GM21367 (cell line): ENCODE measurements around the gene OCA2.
"Not testable (repeated sequence)": the region's sequence is repeated elsewhere in the genome, so short reads cannot be mapped to it uniquely, and the experiment has no call there.

Experiments
- ATAC-seq: cut with Tn5 transposase; IDR thresholded peaks from one replicate; pipeline ENCODE4 v1.9.1; 2021; ENCODE audit not compliant: unreplicated experiment

Gene OCA2

DNA sequence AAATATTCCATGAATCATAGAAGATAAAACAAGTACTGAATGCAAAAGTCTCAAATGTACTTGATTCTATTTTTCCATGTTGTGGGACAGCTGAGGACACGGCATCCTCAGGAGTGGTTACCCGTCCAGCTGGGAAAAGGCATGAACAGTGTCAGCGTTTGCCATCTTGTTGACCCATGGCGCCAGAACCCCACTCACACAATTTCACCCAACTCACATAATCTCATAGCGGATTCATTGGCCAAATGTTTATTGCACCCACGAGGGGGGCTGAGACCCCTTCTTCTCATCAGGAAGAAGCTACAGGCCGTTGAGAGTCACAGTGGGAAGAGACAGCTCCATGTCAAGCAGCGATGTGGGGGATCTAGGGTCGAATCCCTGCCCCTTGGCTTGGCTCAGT lies 72.9 kb downstream of the OCA2 start:
- no peak for ATAC-seq

DNA sequence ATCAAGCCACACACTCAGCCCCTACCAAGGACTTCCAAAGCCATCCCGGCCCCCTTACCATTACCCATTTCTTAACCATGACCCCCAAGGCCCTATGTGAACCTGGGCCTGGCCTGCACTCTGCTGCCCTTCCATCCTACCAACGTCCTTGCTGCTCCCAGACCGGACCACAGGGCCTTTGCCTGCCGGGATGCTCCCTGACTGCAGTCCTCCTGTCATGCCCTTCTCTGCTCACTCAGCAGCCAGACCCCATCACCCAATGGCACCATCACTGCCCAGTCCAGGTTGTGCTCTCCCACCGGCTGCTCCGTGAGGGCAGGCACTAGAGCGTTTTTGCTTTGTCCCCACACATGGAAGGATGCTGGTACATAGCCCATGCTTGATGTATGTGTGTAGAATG lies 73.7 kb downstream of the OCA2 start:
- no peak for ATAC-seq

GRCh38 chr15:28024889-28025250 lies 74.2 kb downstream of the OCA2 start:
- no peak for ATAC-seq

DNA sequence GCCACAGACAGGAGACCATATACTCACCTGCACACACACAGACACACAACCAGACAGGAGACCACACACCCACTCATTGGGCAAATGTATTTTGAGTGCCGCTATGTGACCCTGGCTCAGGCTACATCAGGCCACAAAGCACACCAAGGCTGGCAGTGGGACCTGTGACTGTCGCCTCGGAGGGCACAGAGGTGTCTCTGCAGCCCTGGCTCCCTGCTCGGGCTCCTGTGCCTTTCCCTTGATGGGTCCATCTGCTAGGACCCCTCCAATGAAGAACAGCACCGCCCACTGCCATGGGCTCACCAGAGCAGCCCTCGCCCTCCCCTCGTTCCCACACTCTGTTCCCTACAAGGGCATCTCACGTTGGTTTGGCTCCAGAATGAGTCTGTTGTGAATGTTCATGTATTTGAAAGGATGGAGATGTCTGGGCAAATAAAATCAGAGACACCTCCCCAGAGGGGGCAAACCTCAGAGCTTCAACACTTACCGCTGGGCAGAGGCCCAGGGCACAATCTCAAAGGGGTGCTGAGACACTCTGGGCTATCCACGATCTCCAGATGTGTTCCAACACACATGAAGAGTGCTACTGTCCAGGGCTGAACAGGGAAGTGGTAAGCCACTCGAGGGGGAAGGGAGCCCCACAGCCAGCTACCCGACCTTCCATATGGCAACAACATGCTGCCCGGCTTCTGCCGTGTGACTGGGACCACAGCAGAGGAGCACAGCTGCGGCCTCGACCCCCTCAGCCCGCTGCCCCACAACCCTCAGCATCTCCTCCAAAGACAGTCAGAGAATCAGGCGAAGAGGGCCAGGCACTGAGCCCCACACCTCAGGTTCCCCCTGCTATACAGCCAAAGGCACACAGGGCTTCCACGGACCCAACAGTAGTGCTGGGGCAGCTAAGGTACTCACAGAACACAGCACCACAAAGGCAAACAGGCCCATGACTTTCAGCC lies 74.9 kb downstream of the OCA2 start:
- no peak for ATAC-seq

DNA sequence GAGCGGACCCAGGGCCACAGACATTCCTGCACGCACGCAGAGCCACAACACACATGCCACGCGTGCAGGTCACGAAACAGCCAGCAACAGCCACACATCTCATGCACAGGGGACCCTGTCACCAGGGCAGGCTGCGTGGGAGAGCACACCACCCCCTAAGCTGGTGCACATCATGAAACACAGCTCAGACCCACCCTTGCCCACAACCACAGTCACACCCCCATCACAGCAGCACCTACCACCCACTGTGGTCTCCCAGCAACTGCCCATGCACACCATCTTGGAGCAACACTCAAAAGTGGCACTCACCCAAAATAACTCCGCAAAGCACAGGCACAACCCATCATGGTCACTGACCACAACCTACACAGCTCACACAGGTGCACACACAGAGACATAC lies 75.7 kb downstream of the OCA2 start:
- no peak for ATAC-seq

DNA sequence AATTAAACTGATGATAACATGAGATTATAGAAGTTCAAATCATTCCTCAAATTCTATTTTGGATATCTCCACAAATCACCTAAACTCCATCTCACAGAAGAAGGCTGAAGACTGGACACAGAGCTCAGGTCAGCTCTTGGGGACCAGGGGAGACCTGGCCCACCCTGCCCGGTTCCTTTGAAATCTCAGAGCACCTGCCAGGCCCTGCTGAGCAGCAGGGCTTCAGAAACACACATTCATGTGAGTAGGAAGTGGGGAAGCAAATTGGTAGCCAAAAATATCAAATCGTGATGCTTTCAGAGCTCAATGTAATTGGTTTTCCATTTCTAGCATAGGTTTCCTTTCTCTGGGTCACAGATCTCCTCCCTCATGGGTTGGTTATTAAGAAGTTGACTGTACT lies 76.2 kb downstream of the OCA2 start:
- no peak for ATAC-seq

DNA sequence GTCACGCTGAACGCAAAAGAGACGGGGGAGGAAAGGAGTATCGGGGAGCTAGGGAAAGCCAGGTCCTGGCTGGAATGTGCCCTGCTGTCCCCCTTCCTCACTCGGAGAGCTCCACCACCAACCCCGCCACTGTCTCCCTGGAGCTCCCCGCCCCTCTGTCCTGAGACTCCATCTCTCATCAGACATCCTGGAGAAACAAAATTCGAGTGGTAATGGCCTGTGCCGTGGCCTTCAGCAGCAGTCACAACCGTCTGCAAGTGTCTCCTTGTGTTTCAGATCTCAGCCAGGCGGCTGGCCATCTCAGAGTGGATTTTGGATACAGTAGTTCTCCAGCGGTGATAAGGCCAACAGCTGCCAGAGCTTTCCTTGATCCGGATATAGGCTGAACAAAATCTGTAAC lies 76.9 kb downstream of the OCA2 start:
- no peak for ATAC-seq

- ATAC-seq = no peak
These were observed 77.7 kb downstream of the OCA2 start for GRCh38 chr15:28021281-28022039.

- ATAC-seq = no peak
These were observed 78.5 kb downstream of the OCA2 start for GRCh38 chr15:28020644-28021043.

DNA sequence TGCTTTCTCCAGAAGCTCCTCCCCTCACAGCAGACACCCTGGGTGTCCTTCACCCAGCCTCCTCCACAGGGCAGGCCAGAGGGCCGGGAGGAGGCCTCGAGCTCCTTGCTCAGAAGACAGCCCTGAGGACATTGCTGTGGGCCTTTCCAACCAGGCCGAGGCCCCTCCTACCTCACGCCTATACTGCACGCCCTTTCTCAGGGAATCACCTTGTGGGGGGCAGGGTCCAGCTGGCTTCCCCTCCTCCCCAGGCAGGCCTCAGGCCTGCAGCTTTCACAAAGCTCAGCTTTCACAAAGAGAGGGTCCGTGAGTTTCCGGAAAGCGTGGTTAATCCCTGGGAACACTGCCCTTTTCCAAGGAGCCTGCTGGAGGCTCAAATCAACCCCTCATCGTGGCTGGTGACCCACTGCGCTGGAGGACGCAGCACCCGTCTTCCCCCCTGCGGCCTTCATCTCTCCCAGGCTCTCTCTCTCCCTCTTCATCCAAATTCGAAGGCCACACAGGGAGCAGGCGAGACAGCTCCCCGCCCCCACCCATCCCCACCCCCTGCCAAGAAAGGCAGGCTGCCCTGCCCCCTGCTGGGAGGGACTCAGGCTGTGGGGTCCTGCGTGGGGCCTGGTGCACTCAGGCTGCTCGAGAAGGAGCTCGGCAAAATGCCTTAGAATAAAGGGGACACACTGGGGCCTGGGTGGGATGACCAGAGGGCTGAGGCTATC lies 79.4 kb downstream of the OCA2 start:
- ATAC-seq = no peak

DNA sequence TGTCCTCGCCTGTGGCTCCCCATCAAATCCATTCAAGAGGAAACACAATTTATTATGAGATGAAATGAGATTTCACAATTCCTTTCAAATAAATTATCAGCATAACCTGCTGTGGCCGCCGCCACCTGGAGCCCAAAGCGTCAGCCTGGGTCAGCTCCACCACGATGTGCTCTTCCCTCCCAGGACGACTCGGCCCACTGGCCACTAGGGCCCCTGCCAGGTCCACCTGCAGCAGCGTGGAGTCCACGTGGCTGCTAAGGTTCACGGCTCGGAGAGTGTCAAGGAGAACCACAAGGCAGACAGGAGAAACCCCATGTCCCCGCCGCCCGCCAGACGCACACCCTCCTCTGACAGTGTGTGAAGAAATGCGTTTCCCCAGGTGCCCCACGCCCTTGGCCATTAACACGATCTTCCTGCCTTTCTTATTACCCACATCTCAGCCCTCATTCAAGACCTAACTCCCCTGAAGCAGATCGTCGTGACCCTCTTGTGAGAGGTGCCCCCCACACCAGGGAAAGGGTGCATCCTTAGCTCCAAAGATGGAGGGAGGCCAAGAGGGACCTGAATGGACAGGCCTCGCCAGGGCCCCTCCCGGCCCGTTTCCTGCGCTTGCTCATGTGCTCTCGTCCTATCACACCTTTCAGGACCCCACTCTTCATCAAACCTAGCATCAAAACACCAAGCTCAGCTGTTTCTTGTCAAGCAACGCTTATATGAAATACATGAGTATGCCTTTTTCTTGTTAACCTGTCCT lies 80.6 kb downstream of the OCA2 start:
- no peak for ATAC-seq

- ATAC-seq = no peak
These were observed 81.6 kb downstream of the OCA2 start for GRCh38 chr15:28017423-28017924.

GRCh38 chr15:28015855-28016254 lies 83.3 kb downstream of the OCA2 start:
- no peak for ATAC-seq

DNA sequence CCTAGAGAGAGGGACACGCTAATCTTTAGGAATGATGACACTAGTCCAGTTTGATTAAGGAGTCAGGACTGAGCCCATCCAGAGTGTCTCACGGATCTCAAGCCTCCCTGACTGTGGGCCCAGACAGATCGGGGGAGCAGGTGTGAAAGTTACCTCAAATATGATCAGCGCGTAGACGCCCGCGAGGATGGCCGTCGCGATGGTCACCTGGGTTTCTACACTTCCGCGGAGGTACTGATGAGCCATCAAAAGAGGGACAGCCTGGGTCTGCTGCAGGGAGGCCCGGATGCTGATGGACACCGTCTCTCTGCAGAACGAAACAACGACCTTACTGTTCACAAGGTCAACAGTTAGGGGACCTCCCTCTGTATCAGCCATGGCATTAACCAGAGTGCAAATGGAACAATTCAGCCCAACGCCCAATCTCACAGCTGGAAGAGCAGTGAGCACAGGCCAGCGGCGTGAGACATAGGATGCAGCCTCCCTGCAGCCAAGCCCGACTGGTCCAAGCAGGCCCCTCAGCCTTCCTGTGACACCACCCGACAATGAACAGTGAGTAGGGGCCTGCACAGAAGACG lies 84.4 kb downstream of the OCA2 start:
- no peak for ATAC-seq

DNA sequence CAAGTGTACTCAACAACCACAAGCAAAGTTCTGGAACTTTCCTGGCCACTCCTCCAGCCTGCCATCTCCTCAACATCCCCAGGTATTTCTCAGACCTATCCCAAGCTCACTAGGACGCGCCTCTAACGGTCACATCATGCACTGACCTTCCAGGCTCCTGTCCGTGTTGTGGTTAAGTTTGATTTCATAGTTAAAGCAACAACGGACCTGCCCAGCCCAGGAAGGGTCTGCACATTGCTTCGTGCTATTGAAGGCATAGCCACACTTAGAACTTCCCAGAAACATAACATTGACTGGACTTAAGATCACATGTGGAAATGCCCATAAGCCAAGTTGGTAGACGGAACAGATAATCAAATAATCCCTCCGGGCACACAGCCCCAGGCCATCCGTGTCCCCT lies 85.1 kb downstream of the OCA2 start:
- ATAC-seq = no peak

- ATAC-seq = no peak
These were observed 85.6 kb downstream of the OCA2 start for GRCh38 chr15:28013480-28013879.

- ATAC-seq = no peak
These were observed 86.9 kb downstream of the OCA2 start for GRCh38 chr15:28012231-28012630.

DNA sequence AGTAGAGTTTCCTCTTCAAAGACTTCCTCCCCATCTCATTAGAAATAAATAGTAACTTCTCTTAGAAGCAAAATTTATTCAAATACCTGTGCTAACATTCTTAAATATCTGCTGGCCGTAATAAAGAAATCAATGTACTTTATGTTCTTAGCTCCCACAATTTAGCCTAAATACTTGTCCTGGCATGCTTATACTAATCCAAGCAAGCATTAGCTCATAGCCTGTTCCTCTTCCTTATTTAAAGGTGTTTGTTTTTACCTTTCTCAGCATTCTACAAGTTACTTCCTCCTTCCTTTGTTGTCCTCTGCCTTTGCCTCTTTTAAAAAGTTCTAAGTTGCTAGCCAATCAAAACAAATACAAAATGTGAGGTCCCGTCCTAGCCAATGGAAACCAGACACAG lies 90.9 kb downstream of the OCA2 start:
- ATAC-seq = not testable (repeated sequence)

DNA sequence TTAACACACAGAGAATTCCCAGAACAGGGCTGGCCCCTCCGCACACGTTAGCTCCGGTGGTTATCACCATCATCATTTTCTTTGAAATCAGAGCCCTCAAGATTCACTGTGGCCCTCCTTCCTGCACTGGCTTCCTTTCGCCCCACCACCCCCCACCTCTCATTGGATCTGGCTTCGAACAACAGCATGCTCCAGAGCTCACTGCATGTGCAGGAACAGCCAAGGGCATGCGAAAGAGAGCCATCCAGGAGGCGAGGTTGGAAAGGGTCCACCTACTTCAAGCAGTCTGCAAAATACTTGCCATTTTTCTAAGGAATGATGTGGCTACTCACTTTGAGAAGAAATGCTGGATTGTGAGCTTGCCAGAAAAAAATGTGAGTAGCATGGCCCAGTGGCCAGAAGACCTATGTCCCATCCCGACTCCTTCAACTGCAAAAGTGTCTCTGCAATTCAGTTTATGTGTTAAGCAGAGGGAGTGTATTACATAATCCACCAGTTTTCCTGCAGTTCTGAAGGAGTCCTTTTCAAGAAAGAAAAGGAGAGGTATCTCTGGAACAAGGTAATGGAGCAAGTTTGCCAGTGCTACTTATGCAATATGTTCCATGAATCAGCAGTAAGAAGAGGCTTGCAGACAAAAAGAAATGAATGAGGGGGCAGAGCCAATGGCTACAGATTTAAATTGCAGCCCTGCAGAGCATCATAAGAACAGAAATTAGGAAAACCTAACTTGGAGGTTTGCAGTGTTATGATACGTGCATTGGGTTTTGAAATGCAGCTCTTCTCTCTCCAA lies 92.8 kb downstream of the OCA2 start:
- no peak for ATAC-seq
